ENCODE measurements around the gene BLOC1S5. TPM values are rescaled to one million over a fixed set of nuclear protein-coding genes. Genes with fewer than 3 reads are reported as not detected.

BLOC1S5 gene
- total RNA-seq, 1 experiment from 2014 or later: 11.8 TPM

GRCh38 chr6:8075185-8075584 is 11.0 kb upstream of the BLOC1S5 start:
- Histone ChIP-seq H3K36me3 (ENCODE audit: control insufficient read depth, insufficient read depth, low read length) (peaks cover 4% of the 10 kb centered on the region), H3K4me1 (ENCODE audit: control insufficient read depth, insufficient read depth, low read length) (no peaks in the 10 kb centered on the region), H3K9me3 (ENCODE audit: control insufficient read depth, insufficient read depth, low read depth, low read length) (no peaks in the 10 kb centered on the region), H3K4me3 (ENCODE audit: low read depth in 2 of 2, low read length in 2 of 2) (no peak overlapping the region), H3K27me3 (ENCODE audit: control insufficient read depth, insufficient read depth, low read length) (no peaks in the 10 kb centered on the region), H3K27ac (ENCODE audit: low read length) (no peak overlapping the region)
- BruUV-seq (replicated peaks): no TSS peak
- intact Hi-C loops (cut with micrococcal nuclease; ENCODE audit: unreplicated experiment) (no loop called here), in situ Hi-C loops (cut with HindIII; ENCODE audit: low pct_unique_long_range_greater_than_20kb, low sequenced_read_pairs) (no loop called here)
- ChIA-PET POLR2A (no interaction called here), CTCF (no interaction called here)
- no peak for ATAC-seq
- TF ChIP-seq POLR2AphosphoS5 (IDR thresholded peaks at IDR 0.05; ENCODE audit: low read depth, low read length): no peak
- TF ChIP-seq, protein P1, sequence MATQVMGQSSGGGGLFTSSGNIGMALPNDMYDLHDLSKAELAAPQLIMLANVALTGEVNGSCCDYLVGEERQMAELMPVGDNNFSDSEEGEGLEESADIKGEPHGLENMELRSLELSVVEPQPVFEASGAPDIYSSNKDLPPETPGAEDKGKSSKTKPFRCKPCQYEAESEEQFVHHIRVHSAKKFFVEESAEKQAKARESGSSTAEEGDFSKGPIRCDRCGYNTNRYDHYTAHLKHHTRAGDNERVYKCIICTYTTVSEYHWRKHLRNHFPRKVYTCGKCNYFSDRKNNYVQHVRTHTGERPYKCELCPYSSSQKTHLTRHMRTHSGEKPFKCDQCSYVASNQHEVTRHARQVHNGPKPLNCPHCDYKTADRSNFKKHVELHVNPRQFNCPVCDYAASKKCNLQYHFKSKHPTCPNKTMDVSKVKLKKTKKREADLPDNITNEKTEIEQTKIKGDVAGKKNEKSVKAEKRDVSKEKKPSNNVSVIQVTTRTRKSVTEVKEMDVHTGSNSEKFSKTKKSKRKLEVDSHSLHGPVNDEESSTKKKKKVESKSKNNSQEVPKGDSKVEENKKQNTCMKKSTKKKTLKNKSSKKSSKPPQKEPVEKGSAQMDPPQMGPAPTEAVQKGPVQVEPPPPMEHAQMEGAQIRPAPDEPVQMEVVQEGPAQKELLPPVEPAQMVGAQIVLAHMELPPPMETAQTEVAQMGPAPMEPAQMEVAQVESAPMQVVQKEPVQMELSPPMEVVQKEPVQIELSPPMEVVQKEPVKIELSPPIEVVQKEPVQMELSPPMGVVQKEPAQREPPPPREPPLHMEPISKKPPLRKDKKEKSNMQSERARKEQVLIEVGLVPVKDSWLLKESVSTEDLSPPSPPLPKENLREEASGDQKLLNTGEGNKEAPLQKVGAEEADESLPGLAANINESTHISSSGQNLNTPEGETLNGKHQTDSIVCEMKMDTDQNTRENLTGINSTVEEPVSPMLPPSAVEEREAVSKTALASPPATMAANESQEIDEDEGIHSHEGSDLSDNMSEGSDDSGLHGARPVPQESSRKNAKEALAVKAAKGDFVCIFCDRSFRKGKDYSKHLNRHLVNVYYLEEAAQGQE (IDR thresholded peaks at IDR 0.05; ENCODE audit: insufficient read depth in 1 of 2, low read depth in 2 of 2, low read length in 1 of 2): no peak
- TF ChIP-seq TCF7L2 (IDR thresholded peaks at IDR 0.05; ENCODE audit: low read depth, low read length): no peak
- TF ChIP-seq, protein P2, sequence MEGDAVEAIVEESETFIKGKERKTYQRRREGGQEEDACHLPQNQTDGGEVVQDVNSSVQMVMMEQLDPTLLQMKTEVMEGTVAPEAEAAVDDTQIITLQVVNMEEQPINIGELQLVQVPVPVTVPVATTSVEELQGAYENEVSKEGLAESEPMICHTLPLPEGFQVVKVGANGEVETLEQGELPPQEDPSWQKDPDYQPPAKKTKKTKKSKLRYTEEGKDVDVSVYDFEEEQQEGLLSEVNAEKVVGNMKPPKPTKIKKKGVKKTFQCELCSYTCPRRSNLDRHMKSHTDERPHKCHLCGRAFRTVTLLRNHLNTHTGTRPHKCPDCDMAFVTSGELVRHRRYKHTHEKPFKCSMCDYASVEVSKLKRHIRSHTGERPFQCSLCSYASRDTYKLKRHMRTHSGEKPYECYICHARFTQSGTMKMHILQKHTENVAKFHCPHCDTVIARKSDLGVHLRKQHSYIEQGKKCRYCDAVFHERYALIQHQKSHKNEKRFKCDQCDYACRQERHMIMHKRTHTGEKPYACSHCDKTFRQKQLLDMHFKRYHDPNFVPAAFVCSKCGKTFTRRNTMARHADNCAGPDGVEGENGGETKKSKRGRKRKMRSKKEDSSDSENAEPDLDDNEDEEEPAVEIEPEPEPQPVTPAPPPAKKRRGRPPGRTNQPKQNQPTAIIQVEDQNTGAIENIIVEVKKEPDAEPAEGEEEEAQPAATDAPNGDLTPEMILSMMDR (IDR thresholded peaks at IDR 0.05): no peak
- no peak for TF ChIP-seq SIN3A (IDR thresholded peaks at IDR 0.05; ENCODE audit: borderline replicate concordance, insufficient read depth, low read depth, low read length)
- DNase-seq (ENCODE audit: low read depth, low spot score): no peak

GRCh38 chr6:8074213-8074612 is 10.0 kb upstream of the BLOC1S5 start:
- H3K27ac ChIP-seq (ENCODE audit: low read length): no peak overlapping the region
- no TSS peak for BruUV-seq (replicated peaks)
- intact Hi-C loops (cut with micrococcal nuclease; ENCODE audit: unreplicated experiment) (no loop called here), in situ Hi-C loops (cut with HindIII; ENCODE audit: low pct_unique_long_range_greater_than_20kb, low sequenced_read_pairs) (no loop called here)
- no peaks in the 10 kb centered on the region for H3K4me1 ChIP-seq (ENCODE audit: control insufficient read depth, insufficient read depth, low read length)
- TF ChIP-seq POLR2AphosphoS5 (IDR thresholded peaks at IDR 0.05; ENCODE audit: low read depth, low read length): no peak
- TF ChIP-seq, protein P1 (IDR thresholded peaks at IDR 0.05; ENCODE audit: insufficient read depth in 1 of 2, low read depth in 2 of 2, low read length in 1 of 2): no peak
- TF ChIP-seq TCF7L2 (IDR thresholded peaks at IDR 0.05; ENCODE audit: low read depth, low read length): no peak
- TF ChIP-seq, protein P2 (IDR thresholded peaks at IDR 0.05): no peak
- no peak for TF ChIP-seq SIN3A (IDR thresholded peaks at IDR 0.05; ENCODE audit: borderline replicate concordance, insufficient read depth, low read depth, low read length)
- no peaks in the 10 kb centered on the region for H3K9me3 ChIP-seq (ENCODE audit: control insufficient read depth, insufficient read depth, low read depth, low read length)
- H3K36me3 ChIP-seq (ENCODE audit: control insufficient read depth, insufficient read depth, low read length): no peaks in the 10 kb centered on the region
- ChIA-PET CTCF (interaction anchor here (0.6 kb wide), 1 partner anchor 33 kb away, joined by 9 read pairs; no protein-coding TSS in a partner anchor), POLR2A (interaction anchor here (0.6 kb wide), 1 partner anchor 697 kb away, joined by 3 read pairs; no protein-coding TSS in a partner anchor)
- H3K27me3 ChIP-seq (ENCODE audit: control insufficient read depth, insufficient read depth, low read length): no peaks in the 10 kb centered on the region
- no peak overlapping the region for H3K4me3 ChIP-seq (ENCODE audit: low read depth in 2 of 2, low read length in 2 of 2)
- ATAC-seq: no peak
- no peak for DNase-seq (ENCODE audit: low read depth, low spot score)
